Stimulated activated CD8-positive, alpha-beta memory T cell treated with anti-CD3 and anti-CD28 coated beads, Interleukin-7, amount 100 ng/mL, for 4 hours (primary cell): Measurements from ENCODE around the gene PRDX5.
A peak's percentile ranks its signal among the peaks of the same experiment; 100 is the strongest.

Source experiments
- DNase-seq, 2 donors: peaks; one replicate each; pipeline ENCODE4 v3.0.0-alpha.2; 2020; ENCODE audit warnings: low read depth in 2 of 2

Gene PRDX5

GRCh38 chr11:64317961-64318765, at the start of gene PRDX5:
Gene PRDX5, plus strand, starts transcription at chr11:64318121. Its CDS starts 95 bp downstream, at chr11:64318216.
- peak; percentile 89 to 93 for DNase-seq

GRCh38 chr11:64268893-64269539, 48.9 kb upstream of the PRDX5 start:
- peak in 1 of 2 donors; percentile 38 for DNase-seq

DNA sequence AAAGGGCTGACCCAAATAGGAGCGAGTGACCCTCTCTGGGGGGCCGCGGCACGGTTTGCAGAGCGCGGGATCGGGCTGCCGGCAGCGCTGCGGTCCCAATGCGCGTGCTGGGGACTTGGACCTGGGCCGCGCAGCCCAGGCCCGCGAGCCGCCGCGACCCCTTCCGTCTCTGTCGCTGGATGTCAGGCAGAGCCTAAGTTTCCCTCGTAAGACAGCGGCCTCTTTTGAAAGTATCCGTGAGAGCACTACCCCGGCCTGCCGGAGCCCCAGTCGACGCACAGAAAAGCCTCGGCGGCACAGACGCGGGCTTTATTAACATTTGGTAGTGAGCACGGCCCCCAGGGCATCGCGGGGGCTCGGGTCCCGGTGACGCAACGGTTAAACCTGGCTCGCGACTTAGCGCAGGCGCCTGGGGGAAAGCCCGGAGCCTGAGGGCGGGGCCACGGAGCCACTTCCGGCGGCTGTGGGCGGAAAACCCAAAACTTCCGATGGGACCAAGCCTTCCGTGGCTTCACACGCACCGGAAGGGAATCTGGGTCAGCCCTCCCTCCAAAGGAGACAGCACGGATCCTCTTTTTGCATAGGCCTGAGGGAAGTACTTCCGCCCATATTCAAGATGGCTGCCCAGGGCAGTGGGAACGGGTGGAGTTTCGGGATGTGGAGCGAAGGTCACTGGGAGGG, 48.2 kb upstream of the PRDX5 start:
- DNase-seq: peak; percentile 96

DNA sequence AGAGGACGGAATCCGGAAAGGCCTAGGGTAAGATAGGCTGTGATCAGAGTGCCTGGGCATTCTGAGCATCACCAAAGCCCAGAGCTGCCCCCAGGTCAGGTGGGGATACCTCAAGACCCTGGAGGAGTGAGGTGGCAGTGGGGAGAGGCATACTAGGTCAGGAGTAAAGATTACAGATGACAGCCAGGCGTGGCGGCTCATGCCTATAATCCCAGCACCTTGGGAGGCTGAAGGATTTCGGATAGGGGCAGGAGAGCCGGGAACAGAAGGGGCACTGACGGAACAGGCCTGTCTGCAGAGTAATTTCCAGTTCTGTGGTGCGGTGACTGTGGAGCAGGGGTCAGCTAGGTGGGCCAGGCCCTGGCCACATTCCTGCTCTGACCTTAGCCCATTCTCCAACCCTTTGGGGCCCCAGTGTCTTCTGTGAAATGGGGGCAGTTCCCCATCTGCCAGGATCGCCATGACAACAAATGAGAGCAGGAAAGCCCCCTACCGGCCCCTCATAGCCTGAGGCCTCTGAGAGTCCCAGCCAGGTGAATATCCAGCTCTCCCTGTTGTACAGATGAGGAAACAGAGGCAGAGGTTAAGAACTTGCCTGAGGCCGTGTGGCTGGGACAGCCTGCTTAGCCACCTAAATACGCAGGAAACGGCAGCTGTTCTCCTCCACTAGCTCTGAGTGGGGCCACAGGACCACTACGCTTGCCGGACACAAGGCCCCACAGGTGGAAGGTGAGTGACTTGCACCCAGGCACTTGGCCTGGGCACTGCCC, 42.7 kb upstream of the PRDX5 start:
- DNase-seq: no peak

DNA sequence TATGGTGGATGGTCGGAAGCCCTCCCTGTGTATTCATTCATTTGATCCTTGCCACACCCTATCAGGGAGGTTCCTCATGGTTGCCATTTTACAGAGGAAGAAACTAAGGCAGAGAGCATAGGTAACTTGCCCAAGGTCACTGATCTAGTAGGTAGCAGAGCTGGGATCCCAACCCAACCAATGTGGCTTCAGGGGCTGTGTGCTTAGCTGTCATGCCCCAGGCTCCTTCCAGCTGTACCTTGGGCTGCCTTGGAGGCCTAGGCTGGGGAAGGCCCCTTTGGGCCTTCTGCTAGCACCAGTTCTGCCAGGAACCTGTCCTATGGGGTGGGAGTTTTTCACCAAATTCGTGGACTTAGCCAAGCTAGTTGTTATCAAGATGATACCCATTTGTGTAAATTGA, 42.1 kb upstream of the PRDX5 start:
- no peak for DNase-seq

GRCh38 chr11:64276653-64277431, 41.1 kb upstream of the PRDX5 start:
- no peak for DNase-seq

DNA sequence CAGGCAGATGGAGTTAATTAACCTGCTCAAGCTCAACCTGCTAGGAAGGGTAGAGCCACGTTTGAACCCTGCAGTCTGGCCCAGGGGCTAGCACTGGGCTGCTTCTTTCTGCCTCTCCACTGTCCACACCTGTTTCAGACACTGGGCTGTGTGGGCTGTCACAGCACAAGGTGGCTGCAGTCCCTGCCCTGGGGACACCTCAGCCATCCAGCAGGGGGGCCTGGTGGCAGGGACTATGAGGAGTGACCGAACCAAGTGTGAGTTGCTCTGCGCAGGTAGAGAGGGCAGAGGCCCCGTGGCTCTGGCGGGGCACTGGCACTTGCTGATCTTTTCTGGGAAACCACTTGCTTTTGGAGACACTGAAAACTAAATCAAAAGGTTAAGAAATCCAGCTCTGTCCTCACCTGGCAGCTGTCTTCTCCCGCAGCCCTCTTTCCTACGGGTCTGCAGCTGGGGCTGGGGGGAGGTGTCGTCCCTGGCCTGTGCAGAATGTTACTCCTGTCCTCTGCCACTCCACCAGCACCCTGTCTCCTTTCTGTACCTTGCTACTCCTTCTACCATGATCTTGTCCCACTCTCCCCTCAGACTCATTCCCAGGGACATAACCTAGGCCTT, 39.2 kb upstream of the PRDX5 start:
- no peak for DNase-seq

- no peak for DNase-seq
Observed at GRCh38 chr11:64281957-64282770, 35.8 kb upstream of the PRDX5 start.

- DNase-seq: no peak
Observed at GRCh38 chr11:64283092-64283491, 34.8 kb upstream of the PRDX5 start.

DNA sequence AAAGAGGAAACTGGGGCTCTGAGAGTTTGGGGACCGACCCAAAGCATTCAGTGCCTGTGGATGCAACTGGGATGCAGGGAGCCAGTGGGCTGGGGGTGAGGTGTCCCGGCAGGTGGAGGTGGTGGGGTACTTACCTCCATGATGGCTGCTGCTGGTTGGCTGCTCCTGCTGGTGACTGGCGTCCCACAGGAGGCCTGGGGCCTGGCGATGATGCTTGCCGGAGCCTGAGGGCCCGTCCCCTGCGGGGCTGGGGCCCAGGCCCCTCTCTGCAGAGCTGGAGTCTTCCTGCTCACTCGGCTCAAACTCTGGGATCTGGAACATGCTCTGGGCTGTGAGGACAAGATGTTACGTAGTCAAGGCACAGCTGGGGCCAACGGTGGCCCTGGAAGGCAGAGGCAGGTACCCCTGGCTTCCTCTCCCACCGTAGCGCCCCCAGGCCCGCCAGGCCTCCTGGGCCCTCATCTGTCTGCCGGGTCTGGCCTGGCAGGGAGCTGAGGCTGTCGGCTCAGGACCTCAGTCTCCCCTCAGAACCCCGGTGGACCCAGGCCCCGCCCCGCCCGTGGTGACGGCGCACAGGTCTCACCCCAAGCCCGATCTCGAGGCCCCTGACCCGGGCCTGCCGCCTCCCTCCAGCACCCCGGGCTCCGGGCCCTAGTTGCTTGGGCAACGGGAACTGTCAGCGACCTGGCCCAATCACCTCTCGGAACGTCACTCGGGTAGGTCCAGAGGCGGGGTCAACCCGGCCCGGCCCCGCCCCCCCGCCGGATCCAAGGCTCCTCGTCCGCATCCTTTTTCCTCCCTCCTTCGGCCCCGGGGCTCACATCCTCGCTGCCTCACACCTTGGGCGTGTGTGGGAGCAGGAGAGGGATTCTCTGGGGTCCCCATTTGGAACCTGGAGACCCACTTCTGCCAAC, 33.6 kb upstream of the PRDX5 start, which contains the start of gene BAD:
Gene BAD, minus strand, starts transcription at position 618 of the 914 bp plus-strand sequence. Its CDS starts 297 bp downstream, at position 321.
- DNase-seq: peak; percentile 85 to 88

DNA sequence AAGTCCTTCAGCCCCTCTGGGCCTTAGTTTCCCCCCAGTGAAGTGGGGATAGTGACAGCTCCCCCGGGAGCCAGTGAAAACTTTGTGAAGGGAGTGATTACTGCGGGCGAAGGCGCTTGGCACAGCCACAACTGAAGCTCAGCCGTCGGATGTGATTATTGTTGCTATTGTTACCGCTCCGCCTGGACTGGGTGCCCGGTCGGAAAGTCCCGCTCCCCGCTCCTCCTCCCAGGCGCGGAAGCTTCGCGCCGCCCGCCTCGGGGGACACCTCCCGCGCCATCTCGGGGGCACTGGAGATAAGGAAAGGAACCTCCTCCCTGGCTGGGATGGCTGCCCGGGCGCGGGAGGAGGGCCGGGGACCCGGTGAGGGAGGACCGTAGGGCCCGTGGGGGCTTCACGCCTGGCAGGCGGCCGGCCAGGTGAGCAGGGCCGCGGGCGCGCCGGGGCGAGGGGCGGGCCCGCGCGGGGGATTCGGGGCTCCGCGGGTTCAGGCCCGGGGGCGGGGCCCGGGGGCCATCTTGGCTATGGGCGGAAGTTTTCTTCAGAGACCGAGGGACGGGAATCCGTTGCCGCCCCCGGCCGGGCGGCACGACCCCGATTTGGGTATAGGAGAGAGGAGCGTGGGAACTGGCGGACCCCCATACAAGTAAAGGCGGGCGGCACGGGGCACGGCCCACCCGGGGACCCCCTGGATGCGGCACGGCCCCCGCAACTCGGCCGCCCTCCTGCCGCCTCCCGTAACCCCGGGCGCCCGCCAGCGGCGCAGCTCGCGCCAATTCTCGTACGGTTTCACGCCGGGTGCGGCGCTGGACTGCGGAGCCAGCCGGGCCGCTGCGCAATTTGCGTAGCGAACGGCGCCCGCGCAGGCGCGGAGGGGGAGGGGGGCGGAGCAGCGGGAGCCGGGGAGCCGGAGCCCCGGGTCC, 32.7 kb upstream of the PRDX5 start, which contains the start of gene GPR137:
Gene GPR137, plus strand, starts transcription at position 887 of the 923 bp plus-strand sequence. CDS start 677 bp downstream, outside the sequence.
- DNase-seq: peak; percentile 78 to 89

DNA sequence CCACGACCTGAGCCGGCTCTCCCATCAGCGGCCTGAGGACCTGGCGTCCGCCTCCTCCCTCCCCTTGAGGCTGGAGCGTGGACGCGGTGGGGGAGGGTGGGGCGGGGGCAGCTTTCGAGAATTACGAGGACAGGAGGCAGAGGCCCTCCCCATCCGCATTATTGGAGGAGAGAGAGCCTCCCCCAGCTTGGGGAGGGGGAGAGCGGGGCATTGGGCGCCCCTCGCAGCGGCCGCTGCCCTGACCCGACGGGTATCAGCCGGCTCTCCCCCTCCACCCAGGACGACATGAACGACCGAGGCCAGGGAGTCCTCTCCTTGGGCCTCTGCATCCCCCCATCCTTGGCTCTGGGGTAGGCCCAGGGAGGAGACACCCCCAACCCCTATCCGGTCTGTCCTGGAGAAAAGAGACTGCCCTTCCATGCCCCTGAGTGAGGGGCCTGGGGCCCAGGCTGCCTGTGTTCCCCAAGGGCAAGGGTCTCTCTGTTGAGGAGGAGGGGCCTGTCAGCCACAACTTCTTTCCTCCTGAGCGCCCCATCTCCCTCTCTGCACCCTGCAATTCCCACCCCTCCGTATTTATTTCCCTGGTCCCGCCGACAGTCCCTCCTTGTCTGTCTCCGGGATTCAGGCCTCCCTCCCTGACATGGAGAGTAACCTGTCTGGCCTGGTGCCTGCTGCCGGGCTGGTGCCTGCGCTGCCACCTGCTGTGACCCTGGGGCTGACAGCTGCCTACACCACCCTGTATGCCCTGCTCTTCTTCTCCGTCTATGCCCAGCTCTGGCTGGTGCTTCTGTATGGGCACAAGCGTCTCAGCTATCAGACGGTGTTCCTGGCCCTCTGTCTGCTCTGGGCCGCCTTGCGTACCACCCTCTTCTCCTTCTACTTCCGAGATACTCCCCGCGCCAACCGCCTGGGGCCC, 31.8 kb upstream of the PRDX5 start:
- DNase-seq: no peak

- no peak for DNase-seq
Observed at GRCh38 chr11:64286801-64287159, 31.1 kb upstream of the PRDX5 start.

- DNase-seq: no peak
Observed at GRCh38 chr11:64287676-64288352, 30.1 kb upstream of the PRDX5 start.

- no peak for DNase-seq
Observed at GRCh38 chr11:64288353-64288750, 29.6 kb upstream of the PRDX5 start.
